Measurements from ENCODE around the gene SKIL.
"Not testable (repeated sequence)": the region's sequence is repeated elsewhere in the genome, so short reads cannot be mapped to it uniquely, and the experiment has no call there.

Gene SKIL, protein sequence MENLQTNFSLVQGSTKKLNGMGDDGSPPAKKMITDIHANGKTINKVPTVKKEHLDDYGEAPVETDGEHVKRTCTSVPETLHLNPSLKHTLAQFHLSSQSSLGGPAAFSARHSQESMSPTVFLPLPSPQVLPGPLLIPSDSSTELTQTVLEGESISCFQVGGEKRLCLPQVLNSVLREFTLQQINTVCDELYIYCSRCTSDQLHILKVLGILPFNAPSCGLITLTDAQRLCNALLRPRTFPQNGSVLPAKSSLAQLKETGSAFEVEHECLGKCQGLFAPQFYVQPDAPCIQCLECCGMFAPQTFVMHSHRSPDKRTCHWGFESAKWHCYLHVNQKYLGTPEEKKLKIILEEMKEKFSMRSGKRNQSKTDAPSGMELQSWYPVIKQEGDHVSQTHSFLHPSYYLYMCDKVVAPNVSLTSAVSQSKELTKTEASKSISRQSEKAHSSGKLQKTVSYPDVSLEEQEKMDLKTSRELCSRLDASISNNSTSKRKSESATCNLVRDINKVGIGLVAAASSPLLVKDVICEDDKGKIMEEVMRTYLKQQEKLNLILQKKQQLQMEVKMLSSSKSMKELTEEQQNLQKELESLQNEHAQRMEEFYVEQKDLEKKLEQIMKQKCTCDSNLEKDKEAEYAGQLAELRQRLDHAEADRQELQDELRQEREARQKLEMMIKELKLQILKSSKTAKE

DNA sequence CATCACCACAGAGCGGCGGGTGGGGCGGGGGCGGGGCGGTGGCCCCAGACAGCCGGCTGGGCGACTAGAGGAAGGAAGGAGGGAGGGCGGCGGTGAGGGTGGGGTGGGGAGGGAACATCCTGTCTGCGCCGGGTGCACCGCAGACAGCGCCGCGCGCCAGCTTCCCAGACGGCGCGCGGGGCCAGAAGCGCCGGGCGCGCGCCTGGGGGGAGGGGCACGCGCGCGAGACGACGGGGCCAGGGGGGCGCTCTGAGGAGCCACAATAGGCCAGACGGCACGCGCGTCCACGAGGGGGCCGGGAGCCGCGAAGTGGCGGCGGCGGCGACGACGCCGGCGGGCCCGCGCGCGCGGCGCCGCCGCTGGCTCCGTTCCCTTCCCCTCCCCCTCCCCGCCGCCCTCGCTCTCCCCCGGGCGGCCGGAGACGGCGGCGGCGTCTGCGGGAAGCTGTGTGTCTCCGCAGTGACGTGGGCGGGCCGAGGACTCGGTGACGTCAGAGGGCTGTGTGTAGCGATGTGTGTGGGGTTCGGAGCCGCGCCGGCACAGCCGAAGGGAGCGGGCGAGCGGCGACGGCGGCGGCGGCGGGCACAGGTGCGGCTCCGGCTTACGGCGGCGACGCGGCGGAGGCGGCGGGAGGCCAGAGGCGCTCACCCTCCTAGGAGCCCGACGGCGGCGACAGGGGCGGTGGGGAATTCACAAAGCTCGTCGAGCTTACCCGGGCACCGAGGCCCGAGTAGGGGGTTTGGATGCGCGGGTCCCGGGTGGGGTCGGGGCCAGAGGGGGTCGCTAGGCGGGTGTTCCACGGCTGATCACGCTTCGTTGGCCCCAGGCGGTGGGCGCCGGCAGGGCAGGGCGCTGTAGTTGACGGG lies at the start of gene SKIL:
Gene SKIL, plus strand, starts transcription at position 540 of the 866 bp plus-strand sequence. CDS start 2,617 bp downstream, outside the sequence.
- DNase-seq (ENCODE audit: low spot score) = peak; percentile 97

DNA sequence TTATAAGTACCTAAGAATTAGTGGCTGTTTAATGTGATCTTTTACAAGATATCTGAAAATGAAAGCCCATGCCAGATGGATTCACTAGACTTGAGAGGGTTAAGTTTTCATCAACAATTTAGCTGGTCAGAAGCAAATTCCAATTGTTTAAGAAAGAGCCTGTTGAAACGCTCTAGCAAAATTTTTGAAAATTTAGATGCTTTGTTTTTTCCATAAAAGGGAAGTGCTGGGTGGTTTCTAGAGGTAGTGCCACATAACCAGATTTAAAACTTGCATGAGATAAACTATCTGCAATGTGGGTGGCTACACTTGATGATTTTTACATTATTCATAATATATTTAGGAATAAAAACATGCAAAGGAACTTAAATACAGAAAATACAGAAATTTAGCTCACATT lies 48.5 kb upstream of the SKIL start:
- no peak for DNase-seq (ENCODE audit: low spot score)

DNA sequence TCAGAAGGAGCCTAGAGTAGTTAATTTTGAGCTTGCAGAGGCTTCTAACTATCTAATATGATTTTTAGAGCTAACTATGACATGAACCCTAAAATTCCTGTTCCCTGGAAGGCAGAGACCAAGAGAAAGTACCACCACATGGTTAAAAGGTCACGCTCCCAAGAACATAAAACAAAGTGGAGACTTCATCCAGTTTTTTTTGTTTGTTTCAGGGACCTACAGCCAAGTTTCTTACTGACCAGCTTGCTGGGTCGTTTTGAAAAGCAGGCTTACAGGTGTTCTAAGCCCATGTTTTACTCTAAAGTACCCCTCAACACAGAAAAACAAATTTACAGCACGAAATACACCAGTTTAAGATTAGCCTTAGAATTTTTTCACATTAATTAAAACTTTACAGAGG lies 39.6 kb upstream of the SKIL start:
- no peak for DNase-seq (ENCODE audit: low spot score)

DNA sequence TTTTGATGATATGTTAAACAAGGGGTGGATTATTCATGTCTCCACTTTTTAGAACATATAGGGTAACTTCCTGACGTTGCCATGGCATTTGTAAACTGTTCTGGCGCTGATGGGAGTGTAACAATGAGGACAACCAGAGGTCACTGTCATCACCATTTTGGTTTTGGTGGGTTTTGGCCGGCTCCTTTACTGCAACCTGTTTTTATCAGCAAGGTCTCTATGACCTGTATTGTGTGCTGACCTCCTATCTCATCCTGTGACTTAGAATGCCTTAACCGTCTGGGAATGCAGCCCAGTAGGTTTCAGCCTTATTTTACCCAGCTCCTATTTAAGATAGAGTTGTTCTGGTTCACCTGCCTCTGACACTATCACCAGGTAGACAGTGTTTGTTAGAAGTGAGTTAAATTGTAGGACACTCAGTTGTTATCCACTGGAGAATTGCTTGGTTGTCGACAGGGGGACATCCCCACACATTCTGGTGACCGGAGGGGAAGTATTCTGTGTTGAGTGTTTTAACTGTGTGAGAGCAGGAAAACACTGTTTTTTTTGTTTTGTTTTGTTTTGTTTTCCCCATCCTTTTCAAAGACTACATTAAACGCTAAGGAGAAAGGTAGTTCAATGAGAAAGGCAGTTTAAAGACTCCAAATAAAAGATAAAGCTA lies 36.9 kb upstream of the SKIL start:
- DNase-seq (ENCODE audit: low spot score) = no peak

DNA sequence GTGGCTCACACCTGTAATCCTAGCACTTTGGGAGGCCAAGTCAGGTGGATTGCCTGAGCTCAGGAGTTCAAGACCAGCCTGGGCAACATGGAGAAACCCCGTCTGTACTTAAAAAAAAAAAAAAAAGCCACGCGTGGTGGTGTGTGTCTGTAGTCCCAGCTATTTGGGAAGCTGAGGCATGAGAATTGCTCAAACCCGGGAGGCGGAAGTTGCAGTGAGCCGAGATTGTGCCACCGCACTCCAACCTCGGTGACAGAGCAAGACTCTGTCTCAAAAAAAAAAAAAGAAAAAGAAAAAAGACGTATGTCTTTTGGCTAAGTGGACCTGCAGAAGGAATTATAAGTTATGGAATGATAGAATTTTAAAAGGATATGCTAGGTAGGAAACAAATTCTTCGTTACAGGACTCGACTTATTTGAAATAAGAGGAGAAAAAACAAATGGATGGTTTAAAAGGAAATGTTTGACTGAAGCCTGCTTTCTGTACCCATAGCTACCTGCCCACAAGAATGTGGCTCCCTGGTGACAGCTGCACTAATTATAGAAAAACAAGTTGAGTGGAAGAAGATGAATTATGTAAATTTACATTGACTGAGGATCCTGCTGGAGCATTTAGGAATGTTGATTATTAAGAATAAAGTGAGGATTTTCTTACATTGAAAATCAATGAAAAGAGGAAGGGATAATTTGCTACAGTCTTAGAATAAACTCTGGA lies 36.0 kb upstream of the SKIL start:
- no peak for DNase-seq (ENCODE audit: low spot score)

DNA sequence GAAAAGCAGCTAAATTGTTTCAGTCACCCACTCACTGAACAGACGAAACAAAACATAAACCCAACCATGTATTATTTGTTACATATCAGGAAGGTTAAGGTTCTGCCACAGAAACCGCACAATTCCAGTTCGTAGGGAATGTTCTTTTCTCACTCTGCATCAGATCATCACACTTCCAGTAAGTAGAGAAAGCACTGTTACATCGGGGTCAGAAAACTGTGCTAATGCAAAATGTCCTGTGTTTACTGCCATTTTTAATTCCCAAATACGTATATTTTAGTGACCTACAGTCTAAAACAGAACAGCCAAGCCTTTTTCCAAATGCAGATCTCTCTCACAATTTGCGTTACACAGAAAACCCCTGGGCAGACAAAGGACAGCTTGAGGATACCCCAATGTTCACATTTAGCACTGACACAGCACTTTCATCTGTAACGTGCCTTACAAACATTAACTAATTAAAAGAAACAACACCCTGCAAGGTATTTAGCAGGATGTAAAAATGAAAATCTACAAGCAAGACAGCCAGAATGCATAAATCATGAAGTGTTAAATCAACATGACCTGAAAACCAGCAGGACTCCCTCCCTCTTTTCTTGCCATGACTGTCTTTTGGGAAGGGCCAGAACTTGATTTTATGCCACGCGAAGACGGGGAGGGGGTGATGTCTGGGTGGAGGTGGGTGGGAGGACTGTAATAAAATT lies 34.8 kb upstream of the SKIL start:
- DNase-seq (ENCODE audit: low spot score) = no peak

DNA sequence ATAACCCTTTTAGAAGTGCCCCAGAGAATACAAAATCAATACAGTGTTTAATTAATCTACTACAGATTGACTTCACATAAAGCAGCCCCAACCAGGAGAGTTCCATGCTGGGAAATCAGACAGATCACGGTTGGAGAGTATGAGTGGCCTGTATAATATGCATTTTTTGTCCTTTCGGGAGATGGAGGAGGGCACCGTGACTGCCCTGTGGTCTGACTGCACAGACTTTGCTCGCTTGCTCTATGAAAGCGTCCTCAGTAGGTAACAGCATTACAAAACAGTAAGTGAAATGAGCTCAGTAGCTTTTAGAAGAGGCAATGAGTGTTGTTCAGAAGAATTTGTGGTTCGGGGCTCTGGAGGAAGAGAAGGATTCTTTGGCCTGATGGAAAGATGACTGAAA lies 34.2 kb upstream of the SKIL start:
- no peak for DNase-seq (ENCODE audit: low spot score)

DNA sequence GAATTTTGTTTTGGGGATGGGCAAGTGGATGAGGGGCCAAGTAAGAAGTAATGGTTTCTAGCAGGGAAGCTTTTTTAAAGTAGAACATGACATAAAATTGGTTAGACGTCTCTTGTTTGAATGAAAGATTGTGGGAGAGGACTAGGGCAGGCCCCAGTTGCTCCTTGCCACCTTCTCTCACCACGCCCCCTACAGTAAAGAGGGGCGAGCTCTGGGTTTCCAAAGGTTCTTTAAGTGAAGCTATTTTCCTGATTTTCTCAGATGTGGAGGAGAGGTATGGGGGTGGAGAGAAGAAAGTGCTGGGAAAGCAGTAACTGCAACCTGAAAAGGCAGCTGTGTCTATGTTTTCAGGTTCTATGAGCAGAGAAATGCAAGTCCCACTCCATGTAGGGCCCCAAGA lies 32.6 kb upstream of the SKIL start:
- no peak for DNase-seq (ENCODE audit: low spot score)

DNA sequence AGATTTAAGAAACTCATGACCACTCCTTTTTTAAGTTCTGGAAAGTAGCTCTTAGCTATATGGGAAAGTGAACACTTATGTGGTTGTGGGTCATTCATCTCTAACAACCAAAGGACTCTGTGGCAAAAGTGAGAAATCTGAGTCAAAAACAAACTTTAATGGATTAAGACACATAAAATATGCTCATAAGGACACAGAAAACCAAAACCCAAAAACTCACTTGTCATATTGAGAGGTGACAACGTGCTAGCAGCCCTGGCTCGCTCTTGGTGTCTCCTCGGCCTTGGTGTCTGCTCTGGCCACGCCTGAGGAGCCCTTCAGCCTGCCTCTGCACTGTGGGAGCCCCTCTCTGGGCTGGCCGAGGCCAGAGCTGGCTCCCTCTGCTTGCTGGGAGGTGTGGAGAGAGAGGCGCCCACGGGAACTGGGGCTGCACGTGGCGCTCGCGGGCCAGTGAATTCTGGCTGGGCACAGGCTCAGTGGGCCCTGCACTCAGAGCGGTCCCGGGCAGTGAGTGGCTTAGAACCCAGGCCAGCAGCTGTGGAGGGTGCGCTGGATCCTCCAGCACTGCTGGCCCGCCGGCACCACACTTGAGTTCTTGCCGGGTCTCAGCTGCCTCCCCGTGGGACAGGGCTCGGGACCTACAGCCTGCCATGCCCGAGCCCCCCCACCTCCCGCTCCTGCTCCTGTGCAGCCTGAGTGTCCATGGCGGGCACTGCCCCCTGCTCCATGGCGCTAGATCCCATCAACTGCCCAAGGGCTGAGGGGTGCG lies 30.3 kb upstream of the SKIL start:
- DNase-seq (ENCODE audit: low spot score) = no peak

DNA sequence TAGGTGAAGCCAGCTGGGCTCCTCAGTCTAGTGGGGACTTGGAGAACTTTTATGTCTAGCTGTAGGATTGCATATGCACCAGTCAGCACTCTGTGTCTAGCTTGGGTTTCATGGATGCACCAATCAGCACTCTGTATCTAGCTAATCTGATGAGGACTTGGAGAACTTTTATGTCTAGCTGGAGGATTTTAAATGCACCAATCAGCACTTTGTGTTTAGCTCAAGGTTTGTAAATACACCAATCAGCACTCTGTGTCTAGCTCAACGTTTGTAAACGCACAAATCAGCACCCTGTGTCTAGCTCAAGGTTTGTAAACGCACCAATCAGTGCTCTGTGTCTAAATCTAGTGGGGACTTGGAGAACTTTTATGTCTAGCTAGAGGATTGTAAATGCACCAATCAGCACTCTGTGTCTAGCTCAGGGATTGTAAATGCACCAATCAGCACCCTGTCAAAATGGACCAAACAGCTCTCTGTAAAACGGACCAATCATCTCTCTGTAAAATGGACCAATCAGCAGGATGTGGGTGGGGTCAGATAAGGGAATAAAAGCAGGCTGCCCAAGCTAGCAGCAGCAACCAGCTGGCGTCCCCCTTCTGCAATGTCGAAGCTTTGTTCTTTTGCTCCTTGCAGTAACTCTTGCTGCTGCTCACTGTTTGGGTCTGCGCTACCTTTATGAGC lies 29.5 kb upstream of the SKIL start:
- DNase-seq (ENCODE audit: low spot score) = not testable (repeated sequence)

DNA sequence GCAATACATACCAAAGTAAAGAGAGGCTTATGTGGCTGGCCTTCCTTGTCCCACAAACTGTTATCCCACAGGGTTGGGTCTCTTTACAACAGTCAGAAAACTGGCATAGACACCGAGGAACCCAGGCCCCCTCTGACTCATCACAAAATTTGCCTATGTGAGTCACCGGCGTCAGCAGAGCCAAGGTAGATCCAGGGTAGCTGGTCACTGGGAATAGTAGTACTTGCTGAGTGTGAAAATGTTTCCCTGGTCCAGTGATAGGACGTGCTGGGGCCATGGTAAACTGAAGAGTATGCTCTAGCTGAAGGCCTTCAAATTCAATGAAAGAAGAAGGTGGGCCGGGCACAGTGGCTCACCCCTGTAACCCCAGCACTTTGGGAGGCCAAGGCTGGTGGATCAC lies 27.1 kb upstream of the SKIL start:
- DNase-seq (ENCODE audit: low spot score) = no peak

DNA sequence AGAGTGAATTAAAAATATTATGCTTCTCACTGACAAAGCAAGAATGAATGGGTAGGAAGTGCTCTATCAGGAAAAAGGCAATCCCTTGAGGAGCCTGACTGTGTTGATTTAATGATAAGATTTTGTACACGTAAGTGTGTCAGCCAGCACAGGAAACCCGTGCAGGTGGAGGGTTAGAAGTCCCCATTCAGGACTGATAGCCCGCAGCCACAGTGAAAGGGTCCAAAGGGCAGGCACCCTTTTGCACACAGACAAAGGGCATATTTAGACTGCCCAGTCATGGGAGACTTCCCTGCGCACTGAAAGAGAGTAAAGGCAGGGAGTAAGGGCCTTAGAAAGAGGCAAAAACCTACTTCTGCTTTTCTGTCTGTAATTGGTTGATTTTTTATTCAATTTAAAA lies 26.4 kb upstream of the SKIL start:
- no peak for DNase-seq (ENCODE audit: low spot score)

DNA sequence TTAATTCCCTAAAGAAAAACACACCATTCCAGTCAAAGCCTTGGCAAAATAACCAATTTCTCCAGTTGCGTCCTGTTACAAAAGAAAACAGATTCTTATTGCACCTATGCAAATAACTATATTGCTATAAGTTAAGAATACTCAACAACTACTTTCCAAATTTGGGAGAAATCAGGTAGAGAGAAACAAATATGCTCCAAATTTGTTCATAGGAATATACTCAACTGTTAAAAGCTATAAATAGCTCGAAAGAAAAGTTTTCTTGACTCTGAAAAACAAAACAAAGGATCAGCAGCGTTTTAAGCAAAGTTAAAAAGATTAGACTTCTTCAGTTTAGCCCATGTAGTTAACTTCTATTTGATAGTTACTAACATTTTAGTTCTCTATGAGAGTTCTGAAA lies 20.1 kb upstream of the SKIL start:
- no peak for DNase-seq (ENCODE audit: low spot score)

DNA sequence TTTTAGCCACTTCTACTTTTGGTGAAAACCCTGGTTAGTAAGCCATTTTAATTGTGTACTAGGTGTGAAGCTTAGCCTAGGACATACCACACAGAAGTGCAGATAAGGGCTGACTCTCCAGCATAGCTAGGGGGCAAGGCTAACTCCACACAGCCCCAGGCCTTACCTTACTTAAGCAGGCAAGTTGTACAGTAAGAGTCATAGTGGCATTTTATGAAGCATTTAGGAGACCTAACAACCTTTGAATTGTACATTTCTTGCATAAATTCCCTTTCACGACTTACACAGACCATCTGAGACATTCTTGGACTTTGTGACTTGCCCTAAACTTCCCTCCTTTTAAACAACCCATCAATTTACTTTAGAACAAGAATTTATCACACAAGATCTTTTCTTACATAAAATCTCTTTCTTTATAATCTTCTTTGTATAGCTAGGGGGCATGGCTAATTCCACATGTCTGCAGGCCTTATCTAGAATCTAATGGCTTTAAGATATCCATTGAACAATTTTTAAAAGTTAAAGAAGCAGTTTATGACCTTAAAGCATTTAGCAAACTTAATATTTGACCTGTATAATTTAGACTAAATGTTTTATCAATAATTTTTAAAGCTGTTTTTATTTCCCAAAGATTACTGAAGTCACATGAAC lies 18.7 kb upstream of the SKIL start:
- DNase-seq (ENCODE audit: low spot score) = no peak

DNA sequence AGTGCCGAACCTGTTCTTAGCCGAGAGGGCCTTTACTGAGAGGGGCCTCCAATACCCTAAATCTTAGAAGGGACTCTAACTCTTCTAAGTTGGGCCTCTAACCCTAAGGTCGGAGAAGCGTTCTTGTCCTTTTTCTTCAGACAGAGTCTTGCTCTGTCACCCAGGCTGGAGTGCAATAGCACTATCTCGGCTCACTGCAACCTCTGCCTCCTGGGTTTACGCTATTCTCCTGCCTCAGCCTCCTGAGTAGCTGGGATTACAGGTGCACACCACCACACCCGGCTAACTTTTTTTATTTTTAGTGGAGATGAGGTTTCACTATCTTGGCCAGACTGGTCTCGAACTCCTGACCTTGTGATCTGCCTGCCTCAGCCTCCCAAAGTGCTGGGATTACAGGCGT lies 15.2 kb upstream of the SKIL start:
- DNase-seq (ENCODE audit: low spot score) = not testable (repeated sequence)

DNA sequence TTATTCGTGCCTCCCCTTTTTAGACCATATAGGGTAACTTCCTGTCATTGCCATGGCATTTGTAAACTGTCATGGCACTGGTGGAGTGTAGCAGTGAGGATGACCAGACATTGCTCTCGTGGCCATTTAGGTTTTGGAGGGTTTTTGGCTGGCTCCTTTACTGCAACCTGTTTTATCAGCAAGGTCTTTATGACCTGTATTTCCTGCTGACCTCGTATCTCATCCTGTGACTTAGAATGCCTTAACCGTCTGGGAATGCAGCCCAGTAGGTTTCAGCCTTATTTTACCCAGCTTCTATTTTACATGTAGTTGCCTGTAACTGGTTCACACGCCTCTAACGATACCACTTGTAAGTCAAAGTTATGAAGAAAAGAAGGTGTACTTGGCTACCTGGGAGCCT lies 13.7 kb upstream of the SKIL start:
- DNase-seq (ENCODE audit: low spot score) = not testable (repeated sequence)

DNA sequence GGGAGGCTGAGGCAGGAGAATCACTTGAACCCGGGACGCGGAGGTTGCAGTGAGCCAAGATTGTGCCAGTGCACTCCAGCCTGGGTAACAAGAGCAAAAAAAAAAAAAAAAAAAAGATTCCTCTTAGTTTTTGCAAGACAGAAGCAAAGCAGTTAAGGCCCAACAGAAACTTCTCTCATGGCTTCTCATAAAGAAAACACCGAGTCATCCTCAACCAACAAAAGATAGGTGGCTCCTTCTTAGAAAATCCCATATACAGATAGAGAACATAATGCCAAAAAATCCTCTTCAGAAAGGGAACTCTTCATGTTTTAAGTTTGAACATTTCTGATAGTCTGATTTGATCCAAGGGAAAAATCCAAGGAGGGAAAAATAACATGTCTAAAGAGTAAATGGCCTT lies 12.5 kb upstream of the SKIL start:
- no peak for DNase-seq (ENCODE audit: low spot score)

DNA sequence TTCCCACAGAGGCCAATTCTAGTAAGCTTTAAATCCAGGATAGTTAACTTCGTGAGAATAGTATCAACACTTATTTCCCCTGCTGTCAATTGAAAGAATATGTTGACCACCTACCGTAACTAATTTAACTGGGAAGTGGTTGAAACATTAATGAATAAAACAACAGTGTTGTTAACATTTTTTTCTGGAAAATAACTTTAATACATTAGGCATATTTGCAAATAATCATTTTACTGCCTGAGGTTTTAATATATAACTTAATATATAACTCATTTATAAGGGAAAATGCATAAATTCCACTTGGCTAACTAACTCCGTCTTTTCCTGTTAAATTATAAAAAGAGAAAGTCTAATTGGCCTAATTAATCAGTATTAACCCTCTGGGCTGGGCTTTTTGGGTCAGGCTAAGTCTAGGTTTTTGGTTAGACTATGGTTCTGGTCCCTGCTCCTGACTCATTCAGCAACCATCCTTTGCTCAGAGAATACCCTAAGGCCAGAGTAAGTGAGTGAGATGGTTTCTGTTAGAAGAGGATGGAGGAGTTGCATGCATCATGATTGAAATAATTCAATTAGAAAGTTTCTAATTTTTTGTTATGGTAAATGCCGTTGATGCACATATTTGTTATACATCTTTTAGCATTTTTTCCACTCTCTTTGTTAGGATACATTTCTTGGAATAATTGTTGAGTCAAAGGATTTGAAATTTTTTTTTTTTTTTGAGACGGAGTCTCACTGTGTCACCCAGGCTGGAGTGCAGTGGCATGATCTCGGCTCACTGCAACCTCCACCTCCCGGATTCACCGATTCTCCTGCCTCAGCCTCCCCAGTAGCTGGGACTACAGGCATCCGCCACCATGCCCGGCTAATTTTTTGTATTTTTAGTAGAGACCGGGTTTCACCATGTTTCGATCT lies 10.8 kb upstream of the SKIL start:
- DNase-seq (ENCODE audit: low spot score) = no peak

Measured in NAMALWA (cell line).